ENCODE data around the gene EML4.
"Not testable (repeated sequence)": the region's sequence is repeated elsewhere in the genome, so short reads cannot be mapped to it uniquely, and the experiment has no call there.

Gene EML4

DNA sequence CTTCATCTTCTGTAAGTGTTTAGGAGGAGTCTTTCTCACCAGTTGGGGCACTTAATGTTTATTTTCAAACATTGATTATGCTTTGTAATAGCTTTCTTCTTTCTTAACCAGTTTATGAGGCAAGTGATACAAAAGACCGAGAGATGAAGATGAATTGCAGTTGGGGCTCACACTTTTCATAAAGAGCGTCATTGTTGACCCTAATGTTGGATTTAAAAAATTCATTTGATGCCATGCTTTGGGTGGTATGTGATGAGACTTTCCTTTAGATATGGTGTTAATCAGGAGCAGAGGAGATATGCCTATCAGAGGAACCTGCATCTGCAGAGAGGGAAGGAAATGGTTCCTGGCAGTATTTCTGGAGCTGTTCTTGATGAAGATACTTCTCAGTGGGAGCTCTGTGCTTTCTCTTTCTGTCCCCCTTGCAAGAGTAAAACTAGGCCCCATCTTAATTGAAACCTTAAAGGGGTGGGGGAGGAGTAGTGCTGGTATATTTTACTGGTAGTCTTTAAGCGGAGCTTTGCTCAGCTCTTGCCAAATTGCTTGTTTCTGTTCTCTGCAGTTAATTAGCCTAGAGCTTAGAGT is 2.3 kb downstream of the EML4 start:
- DNase-seq (ENCODE audit: low read depth in 2 of 2), result no peak

DNA sequence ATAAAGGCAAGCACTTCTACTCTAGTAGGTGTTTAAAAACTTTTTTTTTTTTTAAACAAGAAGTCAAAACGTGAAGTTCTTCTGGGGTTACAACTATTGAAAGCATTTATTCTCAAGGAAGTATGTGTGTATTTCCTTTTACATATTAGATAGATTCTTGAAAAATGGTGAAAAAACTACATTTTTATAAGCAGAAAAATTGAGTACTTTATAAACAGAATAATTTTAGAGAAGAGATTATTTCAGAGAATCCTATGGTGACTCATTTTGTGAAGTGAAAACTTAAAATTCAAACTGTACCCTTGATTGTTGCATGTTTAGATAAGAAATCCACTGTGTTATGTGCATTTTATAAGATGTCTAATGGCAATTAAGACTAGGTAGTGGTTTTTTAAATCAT is 2.9 kb downstream of the EML4 start:
- no peak for DNase-seq (ENCODE audit: low read depth in 2 of 2)

DNA sequence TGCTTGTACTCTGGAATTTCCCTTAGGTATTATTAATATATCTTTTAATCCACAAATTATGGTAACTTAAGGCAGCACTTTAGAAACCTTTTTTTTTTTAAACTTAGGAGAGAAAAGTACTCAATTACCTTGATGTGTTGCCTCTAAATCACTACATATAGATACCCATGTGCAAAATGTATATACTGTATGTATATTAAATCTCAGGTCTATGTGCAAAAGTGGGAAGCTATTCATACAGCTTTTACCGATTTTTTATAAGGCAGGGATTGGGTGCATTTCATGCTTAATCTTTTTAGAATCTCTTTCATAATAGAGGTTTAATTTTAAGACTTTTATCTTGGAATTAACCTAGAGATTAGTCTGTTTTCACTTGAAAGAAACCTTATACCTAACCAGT is 3.4 kb downstream of the EML4 start:
- no peak for DNase-seq (ENCODE audit: low read depth in 2 of 2)

DNA sequence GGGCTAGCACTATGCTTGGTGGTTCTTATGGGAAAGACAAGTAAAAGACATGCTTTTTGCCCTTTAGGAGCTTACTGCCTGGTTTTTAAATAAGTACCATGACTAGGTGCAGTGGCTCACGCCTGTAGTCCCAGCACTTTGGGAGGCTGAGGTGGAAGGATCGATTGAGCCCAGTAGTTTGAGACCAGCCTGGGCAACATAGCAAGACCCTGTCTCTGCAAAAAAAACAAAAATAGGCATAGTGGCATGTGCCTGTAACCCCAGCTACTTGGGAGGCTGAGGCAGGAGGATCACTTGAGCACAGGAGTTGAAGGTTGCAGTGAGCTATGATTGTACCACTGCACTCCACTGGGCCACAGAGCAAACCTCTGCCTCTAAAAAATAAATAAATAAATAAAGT is 4.3 kb downstream of the EML4 start:
- not testable (repeated sequence) for DNase-seq (ENCODE audit: low read depth in 2 of 2)

DNA sequence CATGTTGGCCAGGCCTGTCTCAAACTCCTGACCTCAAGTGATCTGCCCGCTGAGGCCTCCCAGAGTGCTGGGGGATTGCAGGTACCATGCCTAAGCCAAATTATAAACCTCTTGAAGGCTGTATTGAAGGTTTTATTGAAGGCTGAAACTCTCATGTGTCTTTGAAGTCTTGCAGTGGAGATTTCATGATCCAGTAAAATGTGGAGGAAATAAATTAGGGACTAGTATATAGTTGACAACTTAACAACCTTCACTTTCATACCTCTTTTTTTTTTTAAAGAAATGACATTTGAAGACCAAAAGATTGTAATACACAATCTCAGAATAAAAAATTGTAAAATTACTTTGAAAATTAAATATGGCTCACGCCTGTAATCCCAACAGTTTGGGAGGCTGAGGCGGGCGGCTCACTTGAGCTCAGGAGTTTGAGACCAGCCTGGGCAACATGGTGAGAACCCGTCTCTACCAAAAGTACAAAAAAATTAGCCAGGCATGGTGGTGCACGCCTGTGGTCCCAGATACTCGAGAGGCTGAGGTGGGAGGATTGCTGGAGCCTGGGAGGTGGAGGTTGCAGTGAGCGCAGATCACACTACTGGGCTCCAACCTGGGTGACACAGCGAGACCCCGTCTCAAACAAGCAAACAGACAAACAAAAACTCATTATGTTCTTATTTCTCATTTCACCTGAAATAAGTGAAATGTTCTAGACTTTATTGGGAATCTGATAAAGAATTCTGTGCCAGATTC is 8.0 kb downstream of the EML4 start:
- no peak for DNase-seq (ENCODE audit: low read depth in 2 of 2)

DNA sequence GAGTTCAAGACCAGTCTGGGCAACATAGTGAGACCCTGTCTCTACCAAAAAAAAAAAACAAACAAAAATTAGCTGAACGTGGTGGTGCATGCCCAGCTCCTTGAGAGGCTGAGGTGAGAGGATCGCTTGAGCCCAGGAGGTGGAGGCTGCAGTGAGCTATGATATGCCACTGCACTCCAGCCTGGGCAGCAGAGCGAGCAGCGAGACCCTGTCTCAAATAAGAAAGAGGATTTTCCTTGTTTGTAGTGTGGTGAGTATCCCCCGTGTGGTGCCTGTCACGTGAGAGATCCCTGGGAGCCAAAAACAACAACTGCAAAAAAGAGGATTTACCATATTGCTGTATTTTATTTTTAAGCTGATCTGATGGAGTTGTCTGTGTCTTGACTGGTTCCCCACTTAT is 9.2 kb downstream of the EML4 start:
- no peak for DNase-seq (ENCODE audit: low read depth in 2 of 2)

DNA sequence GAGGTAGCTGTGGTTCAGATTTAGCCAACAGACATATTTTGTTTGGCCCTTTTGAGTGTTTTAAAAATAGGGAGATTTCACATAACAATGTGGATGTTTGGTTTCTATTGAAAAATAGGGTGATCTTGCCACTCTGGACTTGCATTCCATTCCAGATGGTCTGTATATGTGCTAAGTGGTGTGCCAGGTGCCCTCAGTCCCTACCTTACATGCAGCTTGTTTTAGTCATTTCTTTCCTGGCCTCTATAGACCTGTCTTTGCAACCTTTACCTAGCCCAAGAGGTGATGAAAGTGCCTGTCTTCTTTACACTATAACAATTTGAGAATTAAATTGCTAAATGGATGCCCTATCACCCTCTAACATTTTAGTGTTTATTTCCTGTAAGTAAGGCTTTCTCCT is 11.1 kb downstream of the EML4 start:
- no peak for DNase-seq (ENCODE audit: low read depth in 2 of 2)

DNA sequence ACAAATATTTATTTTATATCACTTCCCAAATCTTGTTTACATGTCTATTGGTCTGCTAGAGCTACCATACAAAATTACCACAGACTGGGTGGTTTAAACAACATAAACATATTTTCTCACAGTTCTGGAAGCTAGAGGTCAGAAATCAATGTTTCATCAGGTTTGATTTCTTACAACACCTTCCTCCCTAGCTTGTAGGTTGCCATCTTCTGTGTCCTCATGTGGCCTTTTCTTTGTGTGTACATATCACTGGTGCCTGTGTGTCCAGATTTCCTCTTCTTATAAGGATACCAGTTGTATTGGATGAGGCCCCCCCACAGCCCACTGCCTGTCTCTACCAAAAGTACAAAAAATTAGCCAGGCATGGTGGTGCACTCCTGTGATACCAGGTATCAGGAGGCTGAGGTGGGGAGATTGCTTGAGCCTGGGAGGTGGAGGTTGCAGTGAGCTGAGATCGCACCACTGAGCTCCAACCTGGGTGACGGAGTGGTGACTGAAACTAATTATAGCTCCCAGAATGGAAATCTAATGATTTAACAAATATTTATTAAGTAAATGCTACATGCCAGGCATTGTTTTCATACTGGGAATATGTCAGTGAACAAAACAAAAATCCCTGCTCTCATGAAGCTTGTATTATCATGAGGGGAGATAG is 13.6 kb downstream of the EML4 start:
- no peak for DNase-seq (ENCODE audit: low read depth in 2 of 2)

DNA sequence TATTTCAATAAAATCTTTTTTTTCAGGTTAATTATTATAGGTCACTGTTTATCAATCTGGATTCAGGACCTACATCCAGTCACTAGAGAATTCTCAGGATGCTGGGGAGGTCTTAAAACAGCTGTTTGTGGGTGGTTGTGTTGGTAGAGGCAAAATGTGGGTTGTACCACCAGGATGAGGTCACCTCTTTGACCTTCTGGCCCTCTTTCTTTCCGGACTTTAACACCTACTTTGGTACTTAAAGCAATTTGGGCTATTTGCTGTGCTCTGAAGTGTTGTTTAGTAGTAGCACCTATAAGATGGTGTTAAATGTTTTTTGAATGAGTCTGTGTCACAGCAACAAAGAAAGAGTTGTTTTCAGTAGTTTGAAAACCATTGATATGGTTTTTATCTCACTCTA is 14.6 kb downstream of the EML4 start:
- DNase-seq (ENCODE audit: low read depth in 2 of 2), result no peak

DNA sequence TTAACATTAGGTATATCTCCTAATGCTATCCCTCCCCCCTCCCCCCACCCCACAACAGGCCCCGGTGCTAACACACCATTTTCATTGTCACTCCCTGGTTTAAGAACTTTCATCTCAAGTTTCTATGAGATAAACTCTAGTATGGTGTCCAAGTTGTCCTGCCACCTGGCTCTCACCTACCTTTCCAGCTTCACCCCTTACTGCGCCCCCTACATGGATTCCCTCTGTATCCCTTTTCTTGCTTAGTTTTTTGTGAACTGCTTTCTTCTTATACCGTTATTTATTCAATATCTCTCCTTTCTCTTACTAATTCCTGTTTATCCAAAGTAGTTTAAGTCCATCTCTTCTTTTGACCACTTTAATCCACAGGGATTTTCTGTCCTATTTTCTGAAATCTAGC is 15.2 kb downstream of the EML4 start:
- no peak for DNase-seq (ENCODE audit: low read depth in 2 of 2)

DNA sequence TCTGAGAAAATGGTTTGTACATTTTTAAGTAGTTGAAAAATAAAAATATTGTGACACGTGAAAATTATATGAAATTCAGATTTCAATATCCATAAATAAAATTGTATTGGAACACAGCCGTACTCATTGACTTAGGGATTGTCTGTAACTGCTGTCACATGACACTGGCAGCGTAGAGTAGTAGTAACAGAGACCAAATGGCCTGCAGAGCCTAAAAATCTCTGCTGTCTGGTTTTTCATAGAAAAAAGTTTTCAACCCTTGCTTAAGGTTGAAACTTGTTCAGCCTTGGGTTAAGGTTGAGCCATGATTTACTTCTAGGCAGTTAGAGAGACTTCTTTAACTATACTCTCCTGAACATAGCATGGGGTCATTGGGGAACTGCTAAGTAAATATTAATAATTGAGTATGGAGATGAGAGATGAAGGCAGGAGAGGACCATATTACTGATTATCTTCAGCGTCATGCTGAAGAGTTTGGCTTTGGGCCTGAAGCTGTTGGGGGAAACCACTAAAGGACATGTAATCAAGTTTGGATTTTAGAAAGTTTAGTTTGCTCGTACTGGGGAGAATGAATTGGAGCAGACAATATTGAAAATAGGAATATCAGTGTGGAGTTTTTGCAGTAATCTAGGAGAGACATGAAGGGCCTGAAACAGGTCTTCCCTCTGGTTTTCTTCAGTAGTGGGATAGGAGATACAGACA is 16.2 kb downstream of the EML4 start:
- DNase-seq (ENCODE audit: low read depth in 2 of 2), result no peak

DNA sequence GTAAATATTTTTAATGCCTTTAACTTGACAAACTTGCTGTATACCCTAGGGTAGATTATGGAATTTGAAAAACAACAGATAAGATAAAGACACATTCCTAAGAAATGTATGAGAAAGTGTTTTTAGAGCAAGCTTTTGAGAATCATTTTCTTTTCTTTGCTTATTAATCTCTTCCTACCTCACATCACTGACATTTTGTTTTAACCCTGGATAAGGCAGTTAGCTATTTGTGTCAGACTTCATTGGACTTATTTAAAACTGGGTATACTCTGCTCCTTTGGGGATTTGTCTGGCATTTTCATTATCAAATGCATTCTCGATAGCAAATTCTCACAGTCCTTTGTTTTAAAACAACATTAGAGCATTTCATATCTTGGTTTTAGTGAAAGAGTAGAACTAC is 17.2 kb downstream of the EML4 start:
- DNase-seq (ENCODE audit: low read depth in 2 of 2), result no peak

DNA sequence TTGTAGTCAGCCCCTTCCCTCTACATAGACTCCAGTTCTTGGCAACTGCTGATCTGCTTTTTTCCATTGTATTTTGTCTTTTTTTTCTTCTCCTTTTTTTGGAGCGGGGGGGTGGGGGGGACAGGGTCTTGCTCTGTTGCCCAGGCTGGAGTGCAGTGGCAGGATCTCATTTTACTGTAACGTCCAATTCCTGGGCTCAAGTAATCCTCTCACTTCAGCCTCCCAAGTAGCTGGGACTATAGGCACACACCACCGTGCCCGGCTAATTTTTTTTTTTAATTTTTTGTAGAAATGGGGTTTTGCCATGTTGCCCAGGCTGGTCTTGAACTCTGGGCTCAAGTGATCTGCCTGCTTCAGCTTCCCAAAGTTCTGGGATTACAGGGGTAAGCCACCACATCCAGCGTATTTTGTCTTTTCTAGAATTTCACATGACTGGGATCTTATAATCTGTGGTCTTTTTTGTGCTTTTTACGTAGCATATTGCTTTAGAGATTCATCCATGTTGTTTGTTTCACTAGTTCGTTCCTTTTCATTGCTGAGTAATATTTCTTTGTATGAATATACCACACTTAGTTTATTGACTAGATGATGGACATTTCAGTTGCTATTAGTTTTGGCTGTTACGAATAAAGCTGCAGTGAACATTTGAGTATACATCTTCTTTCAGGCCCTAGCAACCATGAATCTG is 17.9 kb downstream of the EML4 start:
- DNase-seq (ENCODE audit: low read depth in 2 of 2), result no peak

DNA sequence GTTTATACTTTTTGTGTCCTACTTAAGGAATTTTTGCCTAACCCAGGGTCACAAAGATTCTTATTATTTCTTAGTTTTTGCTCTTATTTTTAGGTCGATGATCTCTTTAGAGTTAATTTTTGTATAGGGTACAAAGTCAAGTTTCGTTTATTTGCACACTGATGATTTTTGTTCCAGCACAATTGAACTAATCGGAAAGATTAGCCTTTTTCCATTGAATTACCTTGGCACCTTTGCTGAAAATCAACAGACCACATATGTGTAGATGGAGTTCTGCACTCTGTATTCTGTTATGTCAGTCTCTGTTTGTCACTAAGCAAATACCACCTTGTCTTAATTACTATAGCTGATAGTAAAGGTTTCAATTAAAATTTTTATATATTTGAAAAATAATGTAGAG is 18.7 kb downstream of the EML4 start:
- DNase-seq (ENCODE audit: low read depth in 2 of 2), result no peak

DNA sequence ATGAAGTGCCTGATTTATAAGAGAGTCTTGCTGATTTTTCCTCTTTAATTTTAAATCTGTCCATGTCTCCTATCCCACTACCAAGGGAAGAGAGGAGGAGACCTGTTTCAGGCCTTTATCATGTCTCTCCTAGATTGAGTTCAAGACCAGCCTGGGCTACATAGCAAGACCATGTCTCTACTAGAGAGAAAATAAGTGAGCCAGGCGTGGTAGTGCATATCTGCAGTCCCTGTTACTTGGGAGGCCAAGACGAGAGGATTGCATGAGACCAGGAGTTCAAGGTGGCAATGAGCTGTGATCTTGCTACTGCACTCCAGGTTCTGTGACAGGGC is 20.0 kb downstream of the EML4 start:
- DNase-seq (ENCODE audit: low read depth in 2 of 2), result no peak

DNA sequence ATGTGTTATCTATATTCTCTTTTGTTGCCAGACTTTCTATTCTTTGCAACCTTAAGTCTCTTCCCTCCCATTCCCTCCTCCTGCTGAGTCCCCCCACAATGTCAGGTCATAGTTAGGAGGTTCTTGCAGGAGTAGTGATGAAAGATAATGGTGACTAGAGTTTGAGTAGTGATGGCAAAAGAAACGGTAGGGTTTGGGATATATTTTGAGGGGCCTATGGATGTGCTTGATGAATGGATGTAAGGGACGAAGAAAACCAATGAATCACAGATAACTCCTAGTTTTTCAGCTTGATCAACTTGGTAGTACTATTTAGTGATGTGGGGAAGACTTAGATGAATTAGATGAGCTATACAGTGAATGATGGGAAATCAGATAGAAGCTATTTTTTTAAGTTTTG is 21.0 kb downstream of the EML4 start:
- DNase-seq (ENCODE audit: low read depth in 2 of 2), result no peak

DNA sequence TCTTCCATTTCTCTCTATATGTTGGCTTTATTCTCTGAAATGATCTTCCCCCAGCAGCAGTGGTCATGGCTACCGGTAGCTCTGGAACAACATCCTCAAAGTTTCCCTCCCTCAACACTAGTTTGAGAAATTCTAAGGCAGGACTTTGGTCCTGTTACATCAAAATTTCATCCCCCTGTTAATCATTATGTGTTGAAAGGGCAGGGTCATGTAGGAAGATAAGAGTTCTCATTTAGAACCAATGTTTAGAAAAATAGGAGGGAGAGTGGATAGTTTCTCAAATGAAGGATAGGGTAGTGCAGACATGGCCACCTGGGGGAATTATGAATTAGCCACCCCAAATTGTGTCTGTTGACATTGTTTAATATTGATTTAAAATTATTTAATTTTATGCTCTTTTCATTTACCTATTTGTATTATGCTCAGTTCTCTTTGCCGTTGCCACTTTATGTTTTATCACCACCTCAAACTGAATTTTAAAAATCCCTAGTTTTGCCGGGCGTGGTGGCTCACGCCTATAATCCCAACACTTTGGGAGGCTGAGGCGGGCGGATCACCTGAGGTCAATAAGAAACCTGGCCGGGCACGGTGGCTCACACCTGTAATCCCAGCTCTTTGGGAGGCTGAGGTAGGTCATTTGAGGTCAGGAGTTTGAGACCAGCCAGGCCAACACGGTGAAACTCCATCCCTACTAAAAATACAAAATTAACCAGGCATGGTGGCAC is 22.3 kb downstream of the EML4 start:
- no peak for DNase-seq (ENCODE audit: low read depth in 2 of 2)

DNA sequence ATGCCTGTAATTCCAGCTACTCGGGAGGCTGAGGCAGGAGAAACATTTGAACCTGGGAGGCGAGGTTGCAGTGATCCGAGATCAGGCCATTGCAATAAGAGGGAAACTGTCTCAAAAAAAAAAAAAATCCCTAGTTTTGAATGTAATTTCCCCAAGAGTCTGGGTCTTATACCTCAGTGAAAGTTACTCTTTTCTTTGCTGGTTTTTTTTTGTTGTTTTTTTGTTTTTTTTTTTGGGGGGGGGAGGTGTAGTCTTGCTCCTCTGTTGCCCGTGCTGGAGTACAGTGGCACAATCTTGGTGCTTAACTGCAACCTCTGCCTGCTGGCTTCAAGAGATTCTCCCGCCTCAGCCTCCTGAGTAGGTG is 22.8 kb downstream of the EML4 start:
- DNase-seq (ENCODE audit: low read depth in 2 of 2), result no peak

DNA sequence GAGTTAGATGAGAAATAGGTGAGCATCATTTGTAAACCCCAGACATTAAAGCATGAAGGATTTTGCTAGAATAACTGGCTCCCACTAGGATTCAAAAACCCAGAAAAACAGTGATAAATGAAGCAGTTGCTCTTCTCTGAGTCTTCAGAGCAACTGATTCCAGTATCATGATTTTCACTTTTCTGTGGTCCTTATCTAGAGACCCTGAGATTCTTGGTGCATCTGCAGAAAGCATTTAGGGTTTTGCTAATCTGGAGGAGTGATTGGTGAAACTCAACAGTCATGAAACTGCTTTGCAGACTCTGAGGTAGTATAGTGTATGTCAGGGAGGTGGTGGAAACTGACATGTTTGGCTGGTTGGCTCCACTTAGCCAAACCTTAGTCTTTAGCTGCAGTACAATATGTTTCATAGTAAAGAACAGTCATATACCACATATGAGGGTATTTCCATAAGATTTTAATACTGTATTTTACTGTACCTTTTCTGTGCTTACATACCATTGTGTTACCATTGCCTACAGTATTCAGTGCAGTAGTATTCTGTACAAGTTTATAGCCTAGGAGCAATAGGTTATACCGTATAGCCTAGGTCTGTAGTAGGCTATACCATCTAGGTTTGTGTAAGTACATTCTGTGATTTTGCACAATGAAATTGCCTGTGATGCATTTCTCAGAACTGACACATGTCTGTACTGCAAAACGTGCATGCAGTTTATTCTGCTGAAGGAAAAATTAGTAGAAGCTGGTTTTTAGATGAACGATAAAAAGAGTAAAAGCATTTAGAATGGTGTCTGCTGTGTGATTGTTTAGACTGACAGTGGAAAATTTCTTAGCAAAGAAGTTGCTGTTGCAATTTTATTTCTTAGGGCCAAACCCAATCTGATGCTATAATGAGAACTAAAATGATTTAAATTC is 23.8 kb downstream of the EML4 start:
- DNase-seq (ENCODE audit: low read depth in 2 of 2), result no peak

DNA sequence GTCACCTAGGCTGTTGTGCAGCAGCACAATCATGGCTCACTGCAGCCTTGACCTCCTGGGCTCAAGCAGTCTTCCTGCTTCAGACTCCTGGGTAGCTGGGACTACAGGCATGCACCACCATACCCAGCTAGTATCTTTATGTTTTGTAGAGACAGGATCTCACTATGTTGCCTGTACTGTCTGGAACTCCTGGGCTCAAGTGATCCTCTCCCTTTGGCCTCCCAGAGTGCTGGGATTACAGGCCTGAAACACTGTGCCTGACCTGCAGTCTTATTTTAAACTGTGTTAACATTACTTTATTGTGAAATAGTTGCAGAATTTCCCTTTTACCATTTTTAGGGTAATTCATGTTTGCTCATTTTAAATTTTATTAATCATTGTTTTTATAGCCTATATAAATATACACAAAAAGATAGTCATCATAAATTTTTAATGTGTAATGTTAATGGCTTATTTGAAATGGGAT is 24.6 kb downstream of the EML4 start:
- DNase-seq (ENCODE audit: low read depth in 2 of 2), result no peak

DNA sequence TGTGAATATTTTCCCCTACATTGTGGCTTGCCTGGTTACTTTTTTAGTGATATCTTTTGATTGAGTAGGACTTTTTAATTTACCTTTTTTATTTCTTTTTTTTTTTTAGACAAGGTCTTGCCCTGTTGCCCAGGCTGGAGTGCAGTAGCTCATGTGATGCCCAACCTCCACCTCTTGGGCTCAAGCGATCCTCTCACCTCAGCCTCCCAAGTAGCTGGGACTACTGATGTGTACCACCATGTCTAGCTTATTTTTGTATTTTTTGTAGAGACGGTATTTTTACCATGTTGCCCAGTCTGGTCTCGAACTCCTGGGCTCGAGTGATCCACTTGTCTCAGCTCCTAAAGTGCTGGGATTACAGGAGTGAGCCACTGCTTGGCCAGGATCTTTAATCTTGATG is 25.3 kb downstream of the EML4 start:
- no peak for DNase-seq (ENCODE audit: low read depth in 2 of 2)
